Endothelial cell (in vitro differentiated cells): Measurements from ENCODE around the gene CRACR2B. TPM values are rescaled to one million over a fixed set of nuclear protein-coding genes. Genes with fewer than 3 reads are reported as not detected.

Experiments
- DNase-seq: peaks from one replicate; pipeline ENCODE4 v3.0.0; 2021; ENCODE audit warnings: low spot score
- H3K27ac Mint-ChIP-seq: one replicate; pipeline ENCODE4 v1.8.0; 2021; ENCODE audit warnings: mixed read lengths, inconsistent platforms; ENCODE audit not compliant: unreplicated experiment
- H3K27me3 Mint-ChIP-seq: one replicate; pipeline ENCODE4 v1.8.0; 2021; ENCODE audit warnings: mild to moderate bottlenecking, moderate library complexity, mixed read lengths, inconsistent platforms; ENCODE audit not compliant: unreplicated experiment
- H3K36me3 Mint-ChIP-seq: one replicate; pipeline ENCODE4 v1.8.0; 2021; ENCODE audit warnings: mild to moderate bottlenecking, low read depth, mixed read lengths, inconsistent platforms; ENCODE audit not compliant: unreplicated experiment
- H3K4me1 Mint-ChIP-seq: one replicate; pipeline ENCODE4 v1.8.0; 2021; ENCODE audit warnings: mild to moderate bottlenecking, mixed read lengths, inconsistent platforms; ENCODE audit not compliant: unreplicated experiment
- H3K4me3 Mint-ChIP-seq: one replicate; pipeline ENCODE4 v1.8.0; 2021; ENCODE audit warnings: mild to moderate bottlenecking, mixed read lengths, inconsistent platforms; ENCODE audit not compliant: unreplicated experiment
- H3K9me3 Mint-ChIP-seq: one replicate; pipeline ENCODE4 v1.8.0; 2021; ENCODE audit warnings: mixed read lengths, inconsistent platforms; ENCODE audit not compliant: unreplicated experiment
- CTCF ChIP-seq: fragments of 200-600 bp; sonication (generic); IDR thresholded peaks from one replicate; pipeline ENCODE4 v1.5.0; 2021; ENCODE audit warnings: antibody characterized with exemption; ENCODE audit not compliant: unreplicated experiment
- total RNA-seq: library from RNA; stranded (reverse); fragmentation: NEBNext Ultra II Directional; extraction: Animal tissue kit (Norgen Biotek cat#: 25700); gene quantifications from one replicate; pipeline ENCODE4 v1.2.1, GENCODE V29; 2021; ENCODE audit not compliant: unreplicated experiment

The CRACR2B gene
- total RNA-seq, 1 donor from 2014 or later, result 28.8 TPM

GRCh38 chr11:872799-873198, 45.1 kb downstream of the CRACR2B start:
- TF ChIP-seq CTCF, result no peak
- H3K4me3 Mint-ChIP-seq, result no peak overlapping the region
- peaks cover 11% of the 10 kb centered on the region for H3K27me3 Mint-ChIP-seq
- no peak overlapping the region for H3K27ac Mint-ChIP-seq
- DNase-seq, result no peak
- H3K9me3 Mint-ChIP-seq, result no peaks in the 10 kb centered on the region
- H3K36me3 Mint-ChIP-seq, result peaks cover 14% of the 10 kb centered on the region
- H3K4me1 Mint-ChIP-seq, result no peaks in the 10 kb centered on the region

- Mint-ChIP-seq H3K27me3 (peaks cover 4% of the 10 kb centered on the region), H3K4me3 (no peak overlapping the region), H3K4me1 (no peaks in the 10 kb centered on the region), H3K27ac (no peak overlapping the region), H3K36me3 (peaks cover 14% of the 10 kb centered on the region), H3K9me3 (no peaks in the 10 kb centered on the region)
- no peak for TF ChIP-seq CTCF
- no peak for DNase-seq
Observed at GRCh38 chr11:873706-874105, 46.0 kb downstream of the CRACR2B start.

- TF ChIP-seq CTCF, result no peak
- no peaks in the 10 kb centered on the region for H3K9me3 Mint-ChIP-seq
- peaks cover 3% of the 10 kb centered on the region for H3K27me3 Mint-ChIP-seq
- no peak for DNase-seq
- H3K27ac Mint-ChIP-seq, result no peak overlapping the region
- peaks cover 18% of the 10 kb centered on the region for H3K36me3 Mint-ChIP-seq
- H3K4me3 Mint-ChIP-seq, result no peak overlapping the region
- no peaks in the 10 kb centered on the region for H3K4me1 Mint-ChIP-seq
Observed at GRCh38 chr11:875203-875602, 47.5 kb downstream of the CRACR2B start.

GRCh38 chr11:875769-876301, 48.1 kb downstream of the CRACR2B start:
- H3K27ac Mint-ChIP-seq, result no peak overlapping the region
- H3K4me3 Mint-ChIP-seq, result peak overlapping the region; percentile 49
- DNase-seq, result no peak
- H3K4me1 Mint-ChIP-seq, result no peaks in the 10 kb centered on the region
- H3K36me3 Mint-ChIP-seq, result peaks cover 22% of the 10 kb centered on the region
- TF ChIP-seq CTCF, result no peak
- H3K27me3 Mint-ChIP-seq, result peaks cover 3% of the 10 kb centered on the region
- no peaks in the 10 kb centered on the region for H3K9me3 Mint-ChIP-seq

- H3K4me1 Mint-ChIP-seq, result no peaks in the 10 kb centered on the region
- TF ChIP-seq CTCF, result no peak
- H3K27ac Mint-ChIP-seq, result no peak overlapping the region
- no peaks in the 10 kb centered on the region for H3K9me3 Mint-ChIP-seq
- no peak for DNase-seq
- H3K36me3 Mint-ChIP-seq, result peaks cover 24% of the 10 kb centered on the region
- peaks cover 3% of the 10 kb centered on the region for H3K27me3 Mint-ChIP-seq
- no peak overlapping the region for H3K4me3 Mint-ChIP-seq
Observed at GRCh38 chr11:876545-876944, 48.8 kb downstream of the CRACR2B start.
